ENCODE data around the gene KHDC1. TPM values are rescaled to one million over a fixed set of nuclear protein-coding genes. Genes with fewer than 3 reads are reported as not detected.
"Not testable (repeated sequence)": the region's sequence is repeated elsewhere in the genome, so short reads cannot be mapped to it uniquely, and the experiment has no call there.

The KHDC1 gene
- total and polyA plus RNA-seq, 8 donors = 0.62 to 18.7 (median 1.8) TPM; not detected in 1

GRCh38 chr6:73242001-73242400 is 21.0 kb downstream of the KHDC1 start:
- intact Hi-C loops (cut with DNase I; ENCODE audit: low total_unique reads) = no loop called here
- H3K27me3 ChIP-seq = no peaks in the 10 kb centered on the region
- H3K36me3 ChIP-seq = no peaks in the 10 kb centered on the region
- no peaks in the 10 kb centered on the region for H3K4me1 ChIP-seq
- no peaks in the 10 kb centered on the region for H3K9me3 ChIP-seq
- TF ChIP-seq POLR2AphosphoS5 (IDR thresholded peaks at IDR 0.05) = no peak
- no peak for TF ChIP-seq CTCF (IDR thresholded peaks at IDR 0.05)
- TF ChIP-seq POLR2A (IDR thresholded peaks at IDR 0.05) = no peak
- TF ChIP-seq EP300 (IDR thresholded peaks at IDR 0.05) = no peak
- no peak overlapping the region for H3K27ac ChIP-seq
- no peak for DNase-seq
- WGBS, 5 donors = 81 to 92% (median 90%) methylated on average over 5 of the region's 5 CpGs
- no peak overlapping the region for H3K4me3 ChIP-seq

GRCh38 chr6:73240730-73241129 is 22.3 kb downstream of the KHDC1 start:
- DNase-seq = no peak
- 75 to 84% (median 80%) methylated on average over 4 of the region's 4 CpGs for WGBS, 5 donors
- no peak overlapping the region for H3K27ac ChIP-seq
- H3K36me3 ChIP-seq = no peaks in the 10 kb centered on the region
- TF ChIP-seq POLR2AphosphoS5 (IDR thresholded peaks at IDR 0.05) (no peak), CTCF (IDR thresholded peaks at IDR 0.05) (no peak), POLR2A (IDR thresholded peaks at IDR 0.05) (no peak), EP300 (IDR thresholded peaks at IDR 0.05) (no peak)
- intact Hi-C loops (cut with DNase I; ENCODE audit: low total_unique reads) = no loop called here
- no peak overlapping the region for H3K4me3 ChIP-seq
- H3K27me3 ChIP-seq = no peaks in the 10 kb centered on the region
- no peaks in the 10 kb centered on the region for H3K4me1 ChIP-seq
- H3K9me3 ChIP-seq = no peaks in the 10 kb centered on the region

GRCh38 chr6:73236144-73236750 is 26.7 kb downstream of the KHDC1 start:
- intact Hi-C loops (cut with DNase I; ENCODE audit: low total_unique reads) = no loop called here
- Histone ChIP-seq H3K27ac (no peak overlapping the region), H3K27me3 (no peaks in the 10 kb centered on the region), H3K9me3 (no peaks in the 10 kb centered on the region), H3K4me3 (no peak overlapping the region), H3K36me3 (no peaks in the 10 kb centered on the region), H3K4me1 (no peaks in the 10 kb centered on the region)
- TF ChIP-seq POLR2A (IDR thresholded peaks at IDR 0.05) (no peak), POLR2AphosphoS5 (IDR thresholded peaks at IDR 0.05) (no peak), EP300 (IDR thresholded peaks at IDR 0.05) (no peak), CTCF (IDR thresholded peaks at IDR 0.05) (no peak)
- no peak for DNase-seq
- 89 to 97% (median 90%) methylated on average over 5 of the region's 5 CpGs for WGBS, 5 donors

GRCh38 chr6:73234733-73235132 is 28.3 kb downstream of the KHDC1 start:
- Histone ChIP-seq H3K27ac (no peak overlapping the region), H3K4me1 (no peaks in the 10 kb centered on the region), H3K36me3 (no peaks in the 10 kb centered on the region), H3K4me3 (no peak overlapping the region), H3K27me3 (no peaks in the 10 kb centered on the region), H3K9me3 (no peaks in the 10 kb centered on the region)
- TF ChIP-seq EP300 (IDR thresholded peaks at IDR 0.05) (no peak), POLR2AphosphoS5 (IDR thresholded peaks at IDR 0.05) (no peak), POLR2A (IDR thresholded peaks at IDR 0.05) (no peak), CTCF (IDR thresholded peaks at IDR 0.05) (no peak)
- intact Hi-C loops (cut with DNase I; ENCODE audit: low total_unique reads) = no loop called here
- WGBS, 5 donors = 81 to 96% (median 91%) methylated on average over 1 of the region's 1 CpG
- no peak for DNase-seq

- not testable (repeated sequence) for H3K36me3 ChIP-seq, DNase-seq
- WGBS, 5 donors = 23 to 54% (median 28%) methylated on average over 3 of the region's 3 CpGs
These were observed 29.0 kb downstream of the KHDC1 start for GRCh38 chr6:73233971-73234370.

More at GRCh38 chr6:73233971-73234370, 29.0 kb downstream of the KHDC1 start:
- H3K4me3 ChIP-seq; H3K4me1 ChIP-seq; H3K27me3 ChIP-seq; H3K27ac ChIP-seq; H3K9me3 ChIP-seq; intact Hi-C loops (cut with DNase I; ENCODE audit: low total_unique reads): not testable (repeated sequence)
